Fibroblast of pulmonary artery (primary cell): ENCODE results near the gene NDUFB1.

Source experiments
- DNase-seq: peaks from one replicate; pipeline ENCODE4 v3.0.0-alpha.2; 2010; ENCODE audit warnings: low read depth
- H3K4me3 ChIP-seq: replicated peaks from 2 replicates; pipeline ENCODE4 v1.5.1; 2011; ENCODE audit warnings: low read depth, mild to moderate bottlenecking, control low read depth, low read length, moderate library complexity
- TF ChIP-seq, protein P1 (sequence below): IDR thresholded peaks from 2 replicates; pipeline ENCODE4 v1.5.1; 2011; ENCODE audit warnings: mild to moderate bottlenecking, control low read depth, low read length, inconsistent platforms; ENCODE audit errors: missing control alignments

The NDUFB1 gene

DNA sequence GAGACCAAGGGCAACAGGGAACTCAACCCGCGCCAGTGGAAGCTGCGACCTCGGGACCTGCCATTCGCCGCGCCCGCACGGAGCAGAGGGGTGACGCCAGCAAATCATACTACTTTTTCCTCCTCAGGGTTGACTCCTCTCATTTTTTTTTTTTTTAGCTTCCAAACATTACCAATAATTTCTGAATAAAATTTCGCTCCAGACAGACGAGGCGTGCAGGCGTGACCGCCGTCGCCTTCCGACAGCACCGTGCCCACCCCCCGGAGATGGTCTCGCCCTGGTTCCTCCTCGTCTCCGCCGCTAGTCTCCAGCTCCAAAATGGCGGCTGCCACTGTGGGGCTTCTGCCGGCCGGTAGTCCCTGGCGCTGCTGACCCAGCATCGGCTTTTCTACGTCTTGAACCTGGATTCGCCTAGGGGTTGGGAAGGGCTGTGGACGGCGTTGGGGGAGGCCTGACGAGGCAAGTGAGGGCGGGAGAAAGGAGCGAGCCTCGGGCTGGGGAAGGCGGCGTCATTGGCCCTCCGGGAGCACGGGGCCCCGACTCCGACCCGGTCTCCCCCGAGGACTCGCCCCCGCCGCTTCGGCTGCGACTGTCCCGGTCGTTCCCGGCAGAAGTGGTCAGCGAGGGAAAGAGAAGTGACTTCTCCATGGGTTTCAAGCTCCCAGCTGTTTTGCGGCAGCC is at the start of gene NDUFB1, which contains the start of gene CPSF2:
Gene NDUFB1 (minus strand): TSS at position 37 of the 681 bp plus-strand sequence. CDS start 4,069 bp downstream, outside the sequence.
Gene CPSF2 (plus strand): TSS at position 300 of the 681 bp plus-strand sequence. CDS start 9,016 bp downstream, outside the sequence.
- TF ChIP-seq, protein P1, sequence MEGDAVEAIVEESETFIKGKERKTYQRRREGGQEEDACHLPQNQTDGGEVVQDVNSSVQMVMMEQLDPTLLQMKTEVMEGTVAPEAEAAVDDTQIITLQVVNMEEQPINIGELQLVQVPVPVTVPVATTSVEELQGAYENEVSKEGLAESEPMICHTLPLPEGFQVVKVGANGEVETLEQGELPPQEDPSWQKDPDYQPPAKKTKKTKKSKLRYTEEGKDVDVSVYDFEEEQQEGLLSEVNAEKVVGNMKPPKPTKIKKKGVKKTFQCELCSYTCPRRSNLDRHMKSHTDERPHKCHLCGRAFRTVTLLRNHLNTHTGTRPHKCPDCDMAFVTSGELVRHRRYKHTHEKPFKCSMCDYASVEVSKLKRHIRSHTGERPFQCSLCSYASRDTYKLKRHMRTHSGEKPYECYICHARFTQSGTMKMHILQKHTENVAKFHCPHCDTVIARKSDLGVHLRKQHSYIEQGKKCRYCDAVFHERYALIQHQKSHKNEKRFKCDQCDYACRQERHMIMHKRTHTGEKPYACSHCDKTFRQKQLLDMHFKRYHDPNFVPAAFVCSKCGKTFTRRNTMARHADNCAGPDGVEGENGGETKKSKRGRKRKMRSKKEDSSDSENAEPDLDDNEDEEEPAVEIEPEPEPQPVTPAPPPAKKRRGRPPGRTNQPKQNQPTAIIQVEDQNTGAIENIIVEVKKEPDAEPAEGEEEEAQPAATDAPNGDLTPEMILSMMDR = no peak
- peak; percentile 74 for DNase-seq

DNA sequence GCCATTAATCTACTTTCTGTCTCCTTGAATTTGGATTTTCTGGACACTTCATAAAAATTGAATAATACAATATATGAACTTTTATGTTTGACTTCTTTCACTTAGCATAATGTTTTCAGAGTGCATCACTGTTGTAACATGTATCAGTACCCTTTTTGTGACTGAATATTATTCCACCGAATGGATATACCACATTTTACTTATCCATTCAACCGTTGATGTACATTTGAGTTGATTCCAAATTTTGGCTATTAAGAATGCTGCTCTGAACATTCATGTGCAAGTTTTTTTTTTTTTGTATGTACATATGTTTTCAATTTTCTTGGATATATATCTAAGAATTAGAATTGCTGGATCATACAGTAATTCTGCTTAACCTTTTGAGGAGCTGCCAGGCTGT is 43.5 kb upstream of the NDUFB1 start:
- TF ChIP-seq, protein P1 = no peak
- no peak overlapping the region for H3K4me3 ChIP-seq
- DNase-seq = no peak

More for the DNA sequence above, at the start of gene NDUFB1, which contains the start of gene CPSF2:
- peak within 1 kb of the TSS; percentile 94 for H3K4me3 ChIP-seq

DNA sequence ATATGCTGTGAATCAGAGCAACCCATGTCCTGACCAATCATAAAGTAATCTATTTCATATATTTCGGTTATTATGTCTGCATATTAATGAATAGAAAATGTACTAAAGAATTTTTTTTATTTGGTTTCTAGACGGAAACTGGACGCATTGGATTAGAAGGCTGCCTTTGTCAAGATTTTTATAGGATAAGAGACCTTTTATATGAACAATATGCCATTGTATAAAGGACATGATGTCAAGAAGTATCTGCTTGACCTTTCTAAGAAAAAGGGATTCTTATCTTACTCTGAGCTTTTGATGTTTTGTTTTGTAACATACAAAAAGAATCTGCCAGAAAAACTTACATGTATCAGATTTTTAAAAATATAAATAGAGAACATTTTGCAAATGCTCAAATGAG is 40.0 kb upstream of the NDUFB1 start:
- H3K4me3 ChIP-seq = no peak overlapping the region
- DNase-seq = no peak
- TF ChIP-seq, protein P1 = no peak

DNA sequence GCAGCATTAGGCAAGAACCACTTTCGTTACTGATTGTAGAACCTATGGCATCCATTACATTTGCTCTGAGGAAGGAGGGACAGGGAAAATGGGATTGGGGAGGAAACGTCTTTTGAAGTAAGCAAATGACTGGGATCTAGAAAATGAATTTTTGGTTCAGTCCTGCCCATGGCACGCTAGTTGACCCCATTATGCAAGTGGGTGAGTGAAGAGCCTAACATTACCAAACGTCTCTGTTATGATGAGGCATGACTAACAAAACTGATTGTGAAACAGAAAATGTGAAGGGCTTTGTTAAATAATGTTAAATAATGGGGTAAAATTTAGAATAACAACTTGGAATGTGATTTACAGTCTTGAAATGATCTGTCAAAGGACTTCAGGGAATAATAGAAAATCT is 39.1 kb upstream of the NDUFB1 start:
- no peak overlapping the region for H3K4me3 ChIP-seq
- TF ChIP-seq, protein P1 = no peak
- peak; percentile 90 for DNase-seq

DNA sequence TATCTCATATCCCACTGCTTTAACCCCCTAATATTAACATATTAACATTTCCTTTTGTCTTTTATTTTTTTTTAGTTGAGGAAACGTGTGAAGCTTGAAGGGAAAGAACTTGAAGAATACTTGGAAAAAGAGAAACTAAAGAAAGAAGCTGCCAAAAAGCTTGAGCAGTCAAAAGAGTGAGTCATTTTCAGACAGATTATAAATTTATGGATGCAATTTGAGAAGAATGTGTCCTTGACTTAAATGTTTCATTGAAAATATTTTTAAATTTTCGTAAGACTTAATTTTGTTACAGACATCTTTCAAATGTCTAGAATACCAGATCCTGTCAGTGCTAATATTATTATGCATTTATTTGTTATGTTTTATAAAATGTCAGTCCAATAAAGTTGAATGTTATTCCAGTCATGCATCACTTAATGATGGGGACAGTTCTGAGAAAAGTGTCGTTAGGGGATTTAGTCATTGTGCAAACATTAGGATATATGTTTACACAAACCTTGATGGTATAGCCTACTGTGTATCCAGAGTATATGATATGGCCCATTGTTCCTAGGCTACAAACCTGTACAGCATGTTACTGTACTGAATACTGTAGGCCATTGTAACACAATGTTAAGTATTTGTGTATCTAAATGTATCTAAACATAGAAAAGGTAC is 32.9 kb upstream of the NDUFB1 start:
- TF ChIP-seq, protein P1 = no peak
- H3K4me3 ChIP-seq = no peak overlapping the region
- DNase-seq = peak; percentile 18

DNA sequence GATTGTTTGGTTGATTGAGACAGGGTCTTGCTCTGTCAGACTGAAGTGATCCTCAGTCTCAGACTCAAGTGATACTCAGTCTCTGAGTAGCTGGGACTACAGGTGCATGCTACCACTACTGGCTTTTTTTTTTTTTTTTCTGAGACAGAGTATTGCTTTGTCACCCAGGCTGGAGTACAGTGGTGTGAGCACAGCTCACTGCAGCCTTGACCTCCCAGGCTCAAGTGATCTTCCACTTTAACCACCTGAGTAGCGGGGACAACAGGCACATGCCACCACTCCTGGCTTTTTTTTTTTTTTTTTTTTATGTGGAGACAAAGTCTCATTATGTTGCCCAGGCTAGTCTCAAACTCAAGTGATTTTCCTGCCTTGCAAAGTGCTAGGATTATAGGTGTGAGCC is 32.1 kb upstream of the NDUFB1 start:
- H3K4me3 ChIP-seq = no peak overlapping the region
- DNase-seq = no peak
- TF ChIP-seq, protein P1 = no peak

DNA sequence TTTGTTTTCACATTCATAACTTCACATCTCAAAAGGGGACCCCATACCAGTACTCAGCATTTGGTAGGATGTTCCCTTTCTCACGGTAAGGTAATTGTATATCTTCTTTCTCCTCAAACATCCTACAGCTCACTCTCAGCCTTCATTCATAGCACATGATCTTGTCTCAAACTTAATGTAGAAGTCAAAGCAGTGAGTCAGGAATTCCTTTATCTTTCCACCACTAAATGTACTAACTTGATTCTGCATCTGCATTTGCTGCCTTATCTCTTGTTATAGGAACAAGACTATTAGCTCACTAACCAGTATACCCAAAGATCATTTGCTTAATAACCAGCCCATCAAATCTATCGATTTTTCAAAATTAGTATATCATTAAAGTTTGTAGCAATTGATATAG is 23.2 kb upstream of the NDUFB1 start:
- DNase-seq = no peak
- no peak overlapping the region for H3K4me3 ChIP-seq
- TF ChIP-seq, protein P1 = no peak
